GM12892 (cell line): Measurements from ENCODE around the gene SLC35B2.

ENCODE experiments used
- POLR2A ChIP-seq: IDR thresholded peaks from 2 replicates; pipeline ENCODE4 v1.6.1; 2011; ENCODE audit warnings: low read depth, low read length, control low read depth
- POLR2AphosphoS5 ChIP-seq: IDR thresholded peaks from 2 replicates; pipeline ENCODE4 v1.6.1; 2011; ENCODE audit warnings: low read depth, low read length, control low read depth
- TAF1 ChIP-seq: IDR thresholded peaks from 2 replicates; pipeline ENCODE4 v1.6.1; 2011; ENCODE audit warnings: low read depth, mild to moderate bottlenecking, control low read depth, low read length, borderline replicate concordance

- TF ChIP-seq POLR2AphosphoS5: no peak; the same call in 1 of the 2 replicates
- TF ChIP-seq TAF1: no peak
- peak; percentile 52; the same call in 1 of the 2 replicates for TF ChIP-seq POLR2A
These were observed 8.1 kb downstream of the SLC35B2 start for GRCh38 chr6:44249082-44249748.
